ENCODE measurements around the gene KRTAP10-9.
"Not testable (repeated sequence)": the region's sequence is repeated elsewhere in the genome, so short reads cannot be mapped to it uniquely, and the experiment has no call there.

The KRTAP10-9 gene

DNA sequence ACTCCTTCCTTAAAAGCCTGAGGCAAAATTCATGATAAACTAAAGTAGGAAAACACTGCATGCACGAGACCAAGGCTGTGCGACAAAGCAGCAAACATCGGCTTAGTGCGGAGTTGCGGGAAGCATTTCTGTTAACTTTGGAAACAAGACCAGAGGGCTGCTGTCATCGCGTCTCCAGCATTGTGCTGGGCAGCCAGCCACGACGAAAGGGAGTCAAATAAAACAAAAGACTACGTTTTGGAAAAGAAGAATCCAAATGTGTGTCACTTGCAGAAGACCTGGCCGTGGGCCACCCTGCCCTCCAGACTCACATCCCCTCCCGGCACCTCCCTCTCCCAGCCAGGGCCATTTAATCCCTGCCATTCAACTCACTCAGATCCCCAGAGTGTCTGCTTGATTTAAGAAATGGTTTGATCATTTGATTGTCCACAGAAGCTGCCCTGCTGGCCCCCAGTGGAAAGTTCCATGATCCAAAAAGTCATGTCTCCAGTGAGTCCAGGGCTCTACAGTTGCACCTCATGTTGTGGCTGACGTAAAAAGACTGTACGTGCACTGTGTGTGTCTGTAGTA, 16.9 kb downstream of the KRTAP10-9 start:
- no peak for DNase-seq (ENCODE audit: low read depth)

GRCh38 chr21:44644878-44645277, 18.0 kb downstream of the KRTAP10-9 start:
- no peak for DNase-seq (ENCODE audit: low read depth)

DNA sequence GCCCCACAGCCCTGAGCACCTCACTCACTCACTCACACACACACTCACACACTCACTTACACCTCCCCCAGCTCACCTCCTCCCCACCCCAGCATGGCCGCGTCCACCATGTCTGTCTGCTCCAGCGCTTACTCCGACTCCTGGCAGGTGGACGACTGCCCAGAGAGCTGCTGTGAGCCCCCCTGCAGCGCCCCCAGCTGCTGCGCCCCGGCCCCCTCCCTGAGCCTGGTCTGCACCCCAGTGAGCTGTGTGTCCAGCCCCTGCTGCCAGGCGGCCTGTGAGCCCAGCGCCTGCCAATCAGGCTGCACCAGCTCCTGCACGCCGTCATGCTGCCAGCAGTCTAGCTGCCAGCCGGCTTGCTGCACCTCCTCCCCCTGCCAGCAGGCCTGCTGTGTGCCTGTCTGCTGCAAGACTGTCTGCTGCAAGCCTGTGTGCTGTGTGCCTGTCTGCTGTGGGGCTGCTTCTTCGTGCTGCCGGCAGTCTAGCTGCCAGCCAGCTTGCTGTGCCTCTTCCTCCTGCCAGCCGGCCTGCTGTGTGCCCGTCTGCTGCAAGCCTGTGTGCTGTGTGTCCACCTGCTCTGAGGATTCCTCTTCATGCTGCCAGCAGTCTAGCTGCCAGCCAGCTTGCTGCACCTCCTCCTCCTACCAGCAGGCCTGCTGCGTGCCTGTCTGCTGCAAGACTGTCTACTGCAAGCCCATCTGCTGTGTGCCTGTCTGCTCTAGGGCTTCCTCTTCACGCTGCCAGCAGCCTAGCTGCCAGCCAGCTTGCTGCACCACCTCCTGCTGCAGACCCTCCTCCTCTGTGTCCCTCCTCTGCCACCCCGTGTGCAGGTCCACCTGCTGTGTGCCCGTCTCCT, 19.7 kb downstream of the KRTAP10-9 start, which contains the start of gene KRTAP10-11:
Gene KRTAP10-11 (plus strand): TSS at position 49 of the 856 bp plus-strand sequence. CDS start 45 bp downstream, at position 94.
- not testable (repeated sequence) for DNase-seq (ENCODE audit: low read depth)

- no peak for DNase-seq (ENCODE audit: low read depth)
These were observed 20.3 kb downstream of the KRTAP10-9 start for GRCh38 chr21:44647222-44647552.

DNA sequence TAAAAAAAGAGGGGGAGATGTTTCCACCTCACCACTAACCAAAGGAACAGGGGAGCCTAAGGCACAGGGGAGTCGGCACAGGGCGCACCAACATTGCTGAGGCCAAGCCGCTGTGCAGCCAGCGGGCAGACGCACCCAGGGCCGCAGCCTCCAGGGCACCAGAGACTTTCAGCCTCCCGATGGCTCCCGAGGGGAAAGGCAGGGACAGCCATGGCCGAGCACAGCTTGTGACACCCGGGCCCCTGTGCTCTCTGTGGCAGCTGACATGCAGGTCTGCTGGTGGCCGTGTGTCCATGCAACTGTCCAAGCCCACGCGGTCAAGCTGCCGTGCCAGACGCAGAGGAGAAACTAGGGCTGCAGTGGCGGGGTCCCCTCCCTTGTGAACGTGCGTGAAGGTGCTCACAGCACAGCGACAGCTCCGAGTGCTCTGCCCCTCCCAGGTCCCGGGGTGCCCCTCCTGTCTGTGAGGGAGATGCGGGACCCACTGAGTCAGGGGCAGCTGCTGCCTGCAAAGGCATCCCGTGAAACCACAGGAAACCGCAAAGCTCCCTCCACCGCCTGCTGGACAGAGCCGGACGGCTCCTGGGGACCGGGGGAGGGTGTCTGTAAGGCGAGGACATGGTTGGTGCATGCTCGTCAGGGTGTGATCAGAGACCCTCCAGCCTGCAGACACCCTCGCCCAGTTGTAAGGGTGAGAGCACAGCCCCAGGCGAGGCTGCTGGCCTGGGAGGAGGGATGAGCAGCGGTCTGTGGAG, 21.8 kb downstream of the KRTAP10-9 start:
- DNase-seq (ENCODE audit: low read depth), result no peak

DNA sequence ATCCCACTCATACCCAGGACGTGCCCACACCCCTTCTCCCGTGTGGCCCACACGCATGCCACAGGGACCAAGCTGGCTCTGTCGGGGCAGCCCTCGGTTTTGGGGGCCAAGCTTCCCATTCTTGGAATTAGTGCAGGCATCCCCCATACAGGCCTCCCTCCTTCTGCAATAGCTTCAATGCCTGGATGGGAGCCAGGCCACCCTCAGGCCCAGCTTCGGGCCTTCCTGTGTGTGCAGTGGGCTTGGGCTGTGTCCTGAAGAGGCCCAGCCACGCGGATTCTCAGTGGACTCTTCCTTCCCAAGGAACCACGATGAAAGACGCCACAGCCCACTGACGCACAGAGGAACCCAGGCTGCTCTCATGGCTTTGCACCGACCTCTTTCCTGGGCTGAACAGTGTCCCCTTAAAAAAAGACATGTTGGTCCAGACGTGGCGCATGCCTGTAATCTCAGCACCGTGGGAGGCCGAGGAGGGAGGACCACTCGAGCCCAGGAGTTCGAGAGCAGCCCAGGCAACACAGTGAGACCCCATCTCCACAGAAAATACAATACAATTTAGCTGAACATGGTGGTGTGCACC, 22.7 kb downstream of the KRTAP10-9 start:
- no peak for DNase-seq (ENCODE audit: low read depth)

DNA sequence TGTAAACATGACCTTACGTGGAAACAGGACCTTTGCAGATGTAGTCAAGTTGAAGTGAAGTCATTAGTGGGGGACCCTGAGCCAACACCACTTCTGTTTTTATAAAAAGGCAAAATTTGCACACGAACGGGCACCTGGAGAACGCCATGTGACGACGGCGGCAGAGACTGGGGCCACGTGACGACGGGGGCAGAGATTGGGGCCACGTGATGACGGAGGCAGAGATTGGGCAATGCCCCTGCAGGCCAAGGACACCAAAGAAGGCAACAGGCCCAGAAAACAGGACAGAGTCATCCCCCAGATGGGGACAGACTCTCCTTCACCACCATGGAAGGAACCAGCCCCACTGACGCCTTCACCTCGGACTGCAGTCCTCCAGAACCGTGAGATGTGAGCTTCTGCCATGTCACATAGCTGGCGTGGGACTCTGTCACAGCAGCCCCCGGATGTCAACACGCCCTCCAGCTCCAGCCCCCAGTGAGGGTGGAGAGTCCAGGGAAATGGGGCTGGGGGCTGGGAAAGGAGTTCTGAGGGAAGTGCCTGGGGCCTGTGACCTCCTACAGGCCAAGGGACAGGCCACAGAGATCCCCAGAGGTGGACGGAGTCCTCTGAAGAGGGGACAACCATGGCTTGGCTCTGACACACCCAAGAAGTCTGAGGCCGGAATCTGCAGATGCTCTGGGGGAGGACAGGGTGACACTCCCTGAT, 23.5 kb downstream of the KRTAP10-9 start:
- DNase-seq (ENCODE audit: low read depth), result no peak

- DNase-seq (ENCODE audit: low read depth), result no peak
These were observed 24.2 kb downstream of the KRTAP10-9 start for GRCh38 chr21:44650973-44651675.

- no peak for DNase-seq (ENCODE audit: low read depth)
These were observed 26.2 kb downstream of the KRTAP10-9 start for GRCh38 chr21:44653123-44653522.

DNA sequence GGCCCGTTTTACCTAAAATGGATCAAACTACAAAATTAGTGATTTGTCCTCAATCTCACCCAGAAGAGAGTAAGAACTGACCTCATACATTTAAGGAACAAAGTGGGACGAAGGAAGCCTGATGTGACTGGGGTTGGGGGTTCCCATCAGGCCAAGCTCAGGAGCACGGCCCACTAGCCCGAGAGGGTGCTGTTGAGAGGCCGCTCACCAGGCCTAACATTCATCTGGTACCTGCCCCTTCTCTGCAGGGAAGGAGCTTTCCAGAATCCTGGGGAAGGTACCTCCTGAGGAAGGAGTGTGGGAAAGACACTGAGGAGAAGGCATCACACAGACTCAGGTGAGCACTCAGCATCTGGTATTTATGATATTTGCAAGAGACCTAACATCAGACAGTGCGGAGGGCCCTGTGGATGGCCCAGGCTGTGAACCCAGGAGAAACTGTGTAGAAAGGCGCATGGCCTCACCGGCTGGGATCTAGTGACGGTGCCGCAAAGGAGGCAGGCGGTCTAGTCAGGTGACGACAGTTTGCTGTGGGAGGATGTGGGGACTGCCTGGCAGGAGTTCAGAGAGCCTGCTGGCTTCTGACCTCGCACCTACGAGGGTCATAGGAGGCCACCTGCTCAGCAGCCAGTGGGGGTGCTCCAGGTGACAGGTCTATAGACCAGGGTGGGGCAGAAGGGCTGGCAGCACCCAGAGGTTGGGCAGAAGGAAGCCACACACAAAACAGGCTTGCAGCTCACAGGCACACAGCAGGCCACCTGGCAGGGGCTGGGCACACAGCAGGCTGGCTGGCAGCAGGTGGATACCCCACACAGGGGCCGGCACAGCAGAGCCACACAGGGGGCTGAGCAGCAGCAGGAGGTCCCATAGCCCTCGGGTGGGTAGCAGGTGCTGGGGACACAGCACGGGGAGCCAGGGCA, 27.0 kb downstream of the KRTAP10-9 start:
- DNase-seq (ENCODE audit: low read depth), result no peak

GRCh38 chr21:44654576-44655175, 27.8 kb downstream of the KRTAP10-9 start, which contains the start of gene KRTAP12-4:
Gene KRTAP12-4, minus strand, starts transcription at chr21:44654659. Its CDS starts 45 bp downstream, at chr21:44654614.
- no peak for DNase-seq (ENCODE audit: low read depth)

- no peak for DNase-seq (ENCODE audit: low read depth)
These were observed 30.0 kb downstream of the KRTAP10-9 start for GRCh38 chr21:44656868-44657267.

GRCh38 chr21:44657635-44658540, 31.0 kb downstream of the KRTAP10-9 start, which contains the start of gene KRTAP12-3:
Gene KRTAP12-3, plus strand, starts transcription at chr21:44657932. Its CDS starts 48 bp downstream, at chr21:44657980.
- DNase-seq (ENCODE audit: low read depth), result no peak

DNA sequence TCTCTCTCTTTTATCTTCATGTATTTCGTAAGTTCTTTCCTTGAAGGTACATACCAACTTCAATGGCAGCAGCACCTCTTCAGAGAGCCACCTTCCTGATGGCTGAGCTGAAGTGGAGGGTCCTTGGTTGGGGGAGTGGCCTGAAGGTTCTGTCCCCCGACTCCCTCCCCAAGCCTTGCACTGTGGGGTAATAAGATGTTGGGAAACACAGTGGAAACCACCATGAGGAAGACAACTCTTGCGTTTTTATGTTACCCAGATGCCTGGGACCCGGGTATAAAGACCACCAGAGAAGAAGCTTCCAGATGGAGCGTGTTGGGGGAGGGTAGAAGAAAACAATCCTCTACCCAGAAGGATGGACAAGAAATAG, 31.6 kb downstream of the KRTAP10-9 start:
- no peak for DNase-seq (ENCODE audit: low read depth)

DNA sequence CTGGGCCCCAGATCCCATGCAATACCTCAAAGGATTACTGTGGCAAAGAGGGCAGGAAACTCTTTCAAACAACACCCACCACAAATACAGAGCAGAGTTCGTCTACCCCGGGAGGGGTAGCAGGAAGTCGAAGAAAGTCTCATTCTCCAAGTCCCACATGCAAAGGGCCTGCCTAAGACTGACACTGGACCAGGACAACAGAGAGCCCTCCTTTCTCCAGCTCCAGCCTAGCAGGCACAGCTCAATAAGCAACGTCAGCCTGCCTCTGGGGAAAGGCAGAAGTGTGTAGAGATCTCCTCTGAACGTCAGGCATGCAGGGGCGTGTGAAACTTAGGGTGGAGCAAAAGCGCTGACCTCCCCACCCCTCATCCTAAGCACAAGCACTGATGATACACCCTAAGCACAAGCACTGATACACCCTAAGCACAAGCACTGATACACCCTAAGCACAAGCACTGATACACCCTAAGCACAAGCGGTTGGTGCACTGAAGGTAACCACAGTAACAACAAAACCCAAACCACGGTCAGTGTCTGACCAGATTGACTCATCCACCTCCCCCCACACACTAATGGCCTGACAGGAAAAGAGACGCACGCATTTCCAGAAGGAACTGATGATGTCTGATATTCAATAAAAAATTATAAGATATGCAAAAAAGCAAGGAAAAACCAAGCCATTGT, 32.2 kb downstream of the KRTAP10-9 start:
- DNase-seq (ENCODE audit: low read depth), result no peak

- not testable (repeated sequence) for DNase-seq (ENCODE audit: low read depth)
These were observed 34.7 kb downstream of the KRTAP10-9 start for GRCh38 chr21:44661567-44661966.

DNA sequence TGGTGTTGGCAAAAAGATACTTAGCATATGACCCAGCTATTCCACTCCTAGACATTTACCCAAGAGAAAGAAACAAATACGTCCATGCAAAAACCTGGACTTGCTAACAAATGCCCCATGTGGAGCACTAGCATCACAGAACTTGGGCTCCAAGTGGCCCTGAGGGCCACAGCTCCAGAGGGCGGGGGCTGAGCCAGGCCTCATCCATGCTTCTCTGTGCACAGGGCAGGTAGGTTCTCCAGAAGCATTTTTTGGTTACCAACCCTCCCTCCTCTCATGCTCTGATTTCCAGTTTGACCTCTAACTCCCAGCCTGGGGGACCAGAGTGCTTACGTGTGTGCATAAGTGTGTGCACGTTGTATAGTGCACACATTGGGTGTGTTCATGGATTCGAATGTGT, 37.8 kb downstream of the KRTAP10-9 start:
- no peak for DNase-seq (ENCODE audit: low read depth)
